ENCODE measurements around the gene DIP2A. TPM values are rescaled to one million over a fixed set of nuclear protein-coding genes. Genes with fewer than 3 reads are reported as not detected.

DIP2A gene
- total and polyA plus RNA-seq, 2 donors, result 11.9 to 53.1 TPM

DNA sequence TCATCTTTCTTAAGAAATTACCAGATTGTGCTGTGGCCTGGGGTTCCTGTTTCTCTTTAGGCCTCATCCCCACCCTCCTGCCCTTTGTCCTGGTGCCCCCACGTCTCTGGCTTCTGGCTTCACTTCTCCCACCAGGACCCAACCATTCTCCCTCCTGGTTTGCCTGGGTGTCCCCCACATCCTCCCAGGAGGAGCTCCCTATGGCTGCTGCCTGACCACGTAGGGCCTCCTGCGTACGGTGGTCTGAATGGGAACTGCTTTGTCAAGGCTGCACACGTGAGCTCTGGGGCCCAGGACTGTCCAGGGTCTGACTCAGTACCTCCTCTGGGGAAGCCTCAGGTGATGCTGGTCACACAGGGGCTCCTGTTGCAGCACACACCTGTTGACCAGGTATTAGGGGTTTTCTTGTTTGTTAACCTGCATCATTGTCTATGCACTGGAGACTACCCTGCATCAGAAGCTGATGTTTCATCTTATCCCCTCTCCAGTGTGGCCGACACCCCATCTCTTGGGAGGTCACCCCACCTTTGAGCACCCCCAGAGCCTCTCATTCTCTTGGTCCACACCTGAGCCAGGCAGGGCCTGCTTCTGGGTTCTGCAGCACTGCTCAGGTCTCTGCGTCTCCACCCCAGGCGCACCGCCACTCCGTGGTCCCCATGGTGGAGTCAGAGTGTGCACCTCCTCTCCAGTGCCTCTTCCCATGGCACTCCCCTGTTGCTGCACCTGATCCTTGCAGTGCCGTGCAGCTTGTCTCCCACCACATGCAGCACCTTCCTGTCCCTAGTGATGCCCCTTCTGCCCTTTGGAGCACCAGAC, 80.4 kb downstream of the DIP2A start:
- over 99% methylated on average over 11 of the region's 11 CpGs for WGBS
- Histone ChIP-seq H3K27ac (ENCODE audit: low read depth in 1 of 2, low read length in 1 of 2) (no peak overlapping the region), H3K4me3 (ENCODE audit: low read length in 2 of 2) (no peak overlapping the region), H3K27me3 (ENCODE audit: control insufficient read depth in 2 of 2, insufficient read depth in 1 of 2, low read length in 1 of 2) (no peaks in the 10 kb centered on the region), H3K4me1 (ENCODE audit: control insufficient read depth in 2 of 2, insufficient read depth in 2 of 2, low read length in 2 of 2) (peaks cover 0 to 2% of the 10 kb centered on the region in 2 donors), H3K36me3 (ENCODE audit: control insufficient read depth in 2 of 2, insufficient read depth in 2 of 2, low read length in 1 of 2) (peaks cover 54 to 66% of the 10 kb centered on the region in 2 donors), H3K9me3 (ENCODE audit: control insufficient read depth in 2 of 2, insufficient read depth in 1 of 2, low read length in 1 of 2) (peaks cover 0 to 1% of the 10 kb centered on the region in 2 donors)
- DNase-seq (ENCODE audit: low read depth in 6 of 9, low spot score in 9 of 9), result no peak

DNA sequence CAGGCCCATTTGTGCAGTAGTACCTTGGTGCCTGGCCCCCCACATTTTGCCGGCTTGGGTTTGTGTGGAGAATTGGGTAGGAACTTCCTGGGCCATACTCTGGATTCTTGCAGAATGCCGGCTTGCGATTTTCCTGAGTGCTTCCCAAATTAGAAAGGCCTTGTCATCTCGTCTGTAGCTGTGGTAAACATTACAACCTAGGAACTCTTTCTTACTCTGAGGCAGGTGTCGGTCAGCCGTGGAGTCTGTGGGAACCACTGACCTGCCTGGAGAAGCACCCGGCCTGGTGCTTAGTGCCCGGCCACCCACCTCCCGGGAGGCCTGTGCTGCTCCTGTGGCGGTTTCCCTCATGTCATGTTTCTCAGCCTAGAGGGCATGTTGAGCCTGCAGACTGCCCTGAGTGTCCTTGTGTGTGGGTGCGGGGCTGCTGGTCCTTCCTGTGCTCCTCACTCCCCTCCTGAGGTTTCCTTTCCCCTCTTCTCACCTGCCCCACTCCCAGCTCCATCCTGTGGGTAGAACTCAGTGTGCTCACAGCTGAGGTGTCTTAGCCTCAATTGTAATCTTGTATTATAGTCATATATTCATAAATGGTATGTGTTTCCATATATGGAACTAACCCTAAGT, 81.5 kb downstream of the DIP2A start:
- Histone ChIP-seq H3K4me1 (ENCODE audit: control insufficient read depth in 2 of 2, insufficient read depth in 2 of 2, low read length in 2 of 2) (peaks cover 0 to 2% of the 10 kb centered on the region in 2 donors), H3K4me3 (ENCODE audit: low read length in 2 of 2) (no peak overlapping the region), H3K36me3 (ENCODE audit: control insufficient read depth in 2 of 2, insufficient read depth in 2 of 2, low read length in 1 of 2) (peaks cover 52 to 63% of the 10 kb centered on the region in 2 donors), H3K9me3 (ENCODE audit: control insufficient read depth in 2 of 2, insufficient read depth in 1 of 2, low read length in 1 of 2) (no peaks in the 10 kb centered on the region), H3K27me3 (ENCODE audit: control insufficient read depth in 2 of 2, insufficient read depth in 1 of 2, low read length in 1 of 2) (no peaks in the 10 kb centered on the region), H3K27ac (ENCODE audit: low read depth in 1 of 2, low read length in 1 of 2) (no peak overlapping the region)
- peak in 1 of 9 donors; percentile 22 for DNase-seq (ENCODE audit: low read depth in 6 of 9, low spot score in 9 of 9)
- 95% methylated on average over 11 of the region's 11 CpGs for WGBS

GRCh38 chr21:46542588-46543124, 84.0 kb downstream of the DIP2A start:
- no peak for DNase-seq (ENCODE audit: low read depth in 6 of 9, low spot score in 9 of 9)
- Histone ChIP-seq H3K27me3 (ENCODE audit: control insufficient read depth in 2 of 2, insufficient read depth in 1 of 2, low read length in 1 of 2) (no peaks in the 10 kb centered on the region), H3K4me3 (ENCODE audit: low read length in 2 of 2) (no peak overlapping the region), H3K4me1 (ENCODE audit: control insufficient read depth in 2 of 2, insufficient read depth in 2 of 2, low read length in 2 of 2) (peaks cover 0 to 2% of the 10 kb centered on the region in 2 donors), H3K27ac (ENCODE audit: low read depth in 1 of 2, low read length in 1 of 2) (no peak overlapping the region), H3K36me3 (ENCODE audit: control insufficient read depth in 2 of 2, insufficient read depth in 2 of 2, low read length in 1 of 2) (peaks cover 56 to 74% of the 10 kb centered on the region in 2 donors), H3K9me3 (ENCODE audit: control insufficient read depth in 2 of 2, insufficient read depth in 1 of 2, low read length in 1 of 2) (no peaks in the 10 kb centered on the region)
- 96% methylated on average over 8 of the region's 8 CpGs for WGBS

DNA sequence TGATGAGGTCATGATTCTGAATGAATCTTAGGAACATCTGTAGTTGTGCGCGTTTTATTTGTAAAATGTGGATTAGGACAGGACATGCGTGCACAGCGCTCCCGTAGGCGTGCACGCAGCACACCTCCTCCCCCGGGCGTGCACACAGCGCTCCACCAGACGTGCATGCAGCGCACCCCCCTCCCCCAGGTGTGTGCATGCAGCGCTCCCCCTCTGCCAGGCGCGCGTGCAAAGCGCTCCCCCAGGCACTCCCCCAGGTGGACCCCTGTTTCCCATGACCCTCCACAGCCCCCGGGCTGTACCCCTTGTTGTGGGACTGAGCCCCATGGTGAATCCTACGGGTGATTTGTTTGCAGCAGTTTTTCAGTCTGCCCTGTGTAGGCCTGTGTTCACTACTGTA, 84.6 kb downstream of the DIP2A start:
- DNase-seq (ENCODE audit: low read depth in 6 of 9, low spot score in 9 of 9), result no peak
- WGBS, result 94% methylated on average over 19 of the region's 19 CpGs
- Histone ChIP-seq H3K4me3 (ENCODE audit: low read length in 2 of 2) (no peak overlapping the region), H3K9me3 (ENCODE audit: control insufficient read depth in 2 of 2, insufficient read depth in 1 of 2, low read length in 1 of 2) (peaks cover 0 to 3% of the 10 kb centered on the region in 2 donors), H3K36me3 (ENCODE audit: control insufficient read depth in 2 of 2, insufficient read depth in 2 of 2, low read length in 1 of 2) (peaks cover 54 to 73% of the 10 kb centered on the region in 2 donors), H3K27ac (ENCODE audit: low read depth in 1 of 2, low read length in 1 of 2) (peak overlapping the region in 1 of 2 donors; percentile 19), H3K27me3 (ENCODE audit: control insufficient read depth in 2 of 2, insufficient read depth in 1 of 2, low read length in 1 of 2) (no peaks in the 10 kb centered on the region), H3K4me1 (ENCODE audit: control insufficient read depth in 2 of 2, insufficient read depth in 2 of 2, low read length in 2 of 2) (peaks cover 0 to 2% of the 10 kb centered on the region in 2 donors)

- DNase-seq (ENCODE audit: low read depth in 6 of 9, low spot score in 9 of 9), result no peak
- WGBS, result 92% methylated on average over 8 of the region's 8 CpGs
These were observed 85.3 kb downstream of the DIP2A start for GRCh38 chr21:46544003-46544402.

DNA sequence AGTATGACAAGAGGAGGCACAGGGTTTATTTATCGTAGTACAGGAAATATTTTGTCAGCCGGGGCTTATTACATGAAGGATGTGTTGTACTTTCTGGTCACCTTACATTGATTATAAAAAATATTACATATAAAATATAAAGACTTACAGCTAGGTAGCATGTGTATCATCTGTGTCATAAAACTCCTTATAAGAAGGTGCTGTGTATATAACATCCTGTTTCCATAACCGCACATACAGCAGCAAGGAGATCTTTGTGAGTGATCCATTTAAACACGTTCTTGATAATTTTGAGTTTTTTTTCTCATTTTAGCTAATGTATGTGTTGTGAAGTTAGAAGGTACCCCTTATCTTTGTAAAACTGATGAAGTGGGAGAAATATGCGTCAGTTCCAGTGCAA, 86.1 kb downstream of the DIP2A start:
- Histone ChIP-seq H3K27ac (ENCODE audit: low read depth in 1 of 2, low read length in 1 of 2) (no peak overlapping the region), H3K4me3 (ENCODE audit: low read length in 2 of 2) (no peak overlapping the region), H3K4me1 (ENCODE audit: control insufficient read depth in 2 of 2, insufficient read depth in 2 of 2, low read length in 2 of 2) (peaks cover 0 to 5% of the 10 kb centered on the region in 2 donors), H3K36me3 (ENCODE audit: control insufficient read depth in 2 of 2, insufficient read depth in 2 of 2, low read length in 1 of 2) (peaks cover 45 to 64% of the 10 kb centered on the region in 2 donors), H3K9me3 (ENCODE audit: control insufficient read depth in 2 of 2, insufficient read depth in 1 of 2, low read length in 1 of 2) (peaks cover 0 to 3% of the 10 kb centered on the region in 2 donors), H3K27me3 (ENCODE audit: control insufficient read depth in 2 of 2, insufficient read depth in 1 of 2, low read length in 1 of 2) (no peaks in the 10 kb centered on the region)
- DNase-seq (ENCODE audit: low read depth in 6 of 9, low spot score in 9 of 9), result no peak
- 86% methylated on average over 5 of the region's 5 CpGs for WGBS

More at GRCh38 chr21:46544003-46544402, 85.3 kb downstream of the DIP2A start:
- H3K9me3 ChIP-seq (ENCODE audit: control insufficient read depth in 2 of 2, insufficient read depth in 1 of 2, low read length in 1 of 2), result peaks cover 0 to 3% of the 10 kb centered on the region in 2 donors
- H3K4me1 ChIP-seq (ENCODE audit: control insufficient read depth in 2 of 2, insufficient read depth in 2 of 2, low read length in 2 of 2), result peaks cover 0 to 2% of the 10 kb centered on the region in 2 donors
- no peaks in the 10 kb centered on the region for H3K27me3 ChIP-seq (ENCODE audit: control insufficient read depth in 2 of 2, insufficient read depth in 1 of 2, low read length in 1 of 2)
- H3K4me3 ChIP-seq (ENCODE audit: low read length in 2 of 2), result no peak overlapping the region
- H3K36me3 ChIP-seq (ENCODE audit: control insufficient read depth in 2 of 2, insufficient read depth in 2 of 2, low read length in 1 of 2), result peaks cover 48 to 68% of the 10 kb centered on the region in 2 donors
- no peak overlapping the region for H3K27ac ChIP-seq (ENCODE audit: low read depth in 1 of 2, low read length in 1 of 2)

GRCh38 chr21:46545363-46545762, 86.7 kb downstream of the DIP2A start:
- peaks cover 0 to 3% of the 10 kb centered on the region in 2 donors for H3K9me3 ChIP-seq (ENCODE audit: control insufficient read depth in 2 of 2, insufficient read depth in 1 of 2, low read length in 1 of 2)

DNA sequence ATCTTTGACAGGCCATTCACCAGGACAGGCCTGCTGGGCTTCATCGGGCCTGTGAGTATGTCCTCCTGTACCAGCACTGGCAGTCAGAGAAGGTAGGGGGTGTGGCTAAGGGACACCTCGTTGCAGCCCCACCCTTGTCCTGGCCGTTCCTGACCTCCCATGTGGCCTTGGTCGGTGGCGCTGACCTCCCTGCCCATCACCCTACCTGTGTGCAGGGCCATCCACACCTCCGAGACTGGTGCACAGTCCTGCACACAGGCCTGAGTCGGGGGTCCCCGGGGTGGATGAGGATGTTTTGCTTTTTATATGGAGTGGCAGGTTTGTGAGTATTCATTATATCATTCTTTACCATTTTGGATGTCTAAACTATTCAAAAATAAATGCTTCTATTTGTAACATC, 87.2 kb downstream of the DIP2A start:
- no peak for DNase-seq (ENCODE audit: low read depth in 6 of 9, low spot score in 9 of 9)
- 96% methylated on average over 8 of the region's 8 CpGs for WGBS
- peaks cover 43 to 65% of the 10 kb centered on the region in 2 donors for H3K36me3 ChIP-seq (ENCODE audit: control insufficient read depth in 2 of 2, insufficient read depth in 2 of 2, low read length in 1 of 2)

More at GRCh38 chr21:46545363-46545762, 86.7 kb downstream of the DIP2A start:
- Histone ChIP-seq H3K27me3 (ENCODE audit: control insufficient read depth in 2 of 2, insufficient read depth in 1 of 2, low read length in 1 of 2) (no peaks in the 10 kb centered on the region), H3K4me1 (ENCODE audit: control insufficient read depth in 2 of 2, insufficient read depth in 2 of 2, low read length in 2 of 2) (peaks cover 0 to 11% of the 10 kb centered on the region in 2 donors), H3K4me3 (ENCODE audit: low read length in 2 of 2) (no peak overlapping the region), H3K36me3 (ENCODE audit: control insufficient read depth in 2 of 2, insufficient read depth in 2 of 2, low read length in 1 of 2) (peaks cover 41 to 62% of the 10 kb centered on the region in 2 donors), H3K27ac (ENCODE audit: low read depth in 1 of 2, low read length in 1 of 2) (no peak overlapping the region)
- no peak for DNase-seq (ENCODE audit: low read depth in 6 of 9, low spot score in 9 of 9)
- 97% methylated on average over 5 of the region's 5 CpGs for WGBS

GRCh38 chr21:46546799-46547198, 88.1 kb downstream of the DIP2A start:
- Histone ChIP-seq H3K9me3 (ENCODE audit: control insufficient read depth in 2 of 2, insufficient read depth in 1 of 2, low read length in 1 of 2) (peaks cover 0 to 3% of the 10 kb centered on the region in 2 donors), H3K27me3 (ENCODE audit: control insufficient read depth in 2 of 2, insufficient read depth in 1 of 2, low read length in 1 of 2) (no peaks in the 10 kb centered on the region), H3K4me3 (ENCODE audit: low read length in 2 of 2) (no peak overlapping the region), H3K4me1 (ENCODE audit: control insufficient read depth in 2 of 2, insufficient read depth in 2 of 2, low read length in 2 of 2) (peaks cover 0 to 21% of the 10 kb centered on the region in 2 donors), H3K27ac (ENCODE audit: low read depth in 1 of 2, low read length in 1 of 2) (no peak overlapping the region), H3K36me3 (ENCODE audit: control insufficient read depth in 2 of 2, insufficient read depth in 2 of 2, low read length in 1 of 2) (peaks cover 38 to 61% of the 10 kb centered on the region in 2 donors)
- DNase-seq (ENCODE audit: low read depth in 6 of 9, low spot score in 9 of 9), result no peak
- WGBS, result 96% methylated on average over 15 of the region's 15 CpGs

More for the DNA sequence above, 87.2 kb downstream of the DIP2A start:
- Histone ChIP-seq H3K27ac (ENCODE audit: low read depth in 1 of 2, low read length in 1 of 2) (no peak overlapping the region), H3K4me1 (ENCODE audit: control insufficient read depth in 2 of 2, insufficient read depth in 2 of 2, low read length in 2 of 2) (peaks cover 0 to 16% of the 10 kb centered on the region in 2 donors), H3K9me3 (ENCODE audit: control insufficient read depth in 2 of 2, insufficient read depth in 1 of 2, low read length in 1 of 2) (peaks cover 0 to 3% of the 10 kb centered on the region in 2 donors), H3K4me3 (ENCODE audit: low read length in 2 of 2) (no peak overlapping the region), H3K27me3 (ENCODE audit: control insufficient read depth in 2 of 2, insufficient read depth in 1 of 2, low read length in 1 of 2) (no peaks in the 10 kb centered on the region)
